BJ (cell line): ENCODE measurements around the gene ITIH2. TPM values are rescaled to one million over a fixed set of nuclear protein-coding genes. Genes with fewer than 3 reads are reported as not detected.
"Not testable (repeated sequence)": the region's sequence is repeated elsewhere in the genome, so short reads cannot be mapped to it uniquely, and the experiment has no call there.

Experiments used
- CTCF ChIA-PET: fragments of 350-600 bp; formaldehyde crosslinking; extraction: SDS; loops from one replicate; lab custom pipeline; 2021; ENCODE audit warnings: antibody characterized with exemption, inconsistent platforms; lab: Yijun Ruan, JAX
- POLR2A ChIA-PET: fragments of 300-600 bp; sonication (Branson Sonifier 250); formaldehyde crosslinking; extraction: SDS; loops from one replicate; lab custom pipeline; 2021; ENCODE audit warnings: antibody characterized with exemption; lab: Charles Lee
- DNase-seq: peaks from one replicate; pipeline ENCODE4 v3.0.0-alpha.2; 2011; ENCODE audit warnings: low read depth
- H3K27me3 ChIP-seq: 2 replicates; pipeline ENCODE4 v1.6.0; 2011; ENCODE audit warnings: low read length; ENCODE audit not compliant: control insufficient read depth, insufficient read depth
- H3K36me3 ChIP-seq: 2 replicates; pipeline ENCODE4 v1.5.1; 2011; ENCODE audit warnings: low read length; ENCODE audit not compliant: control insufficient read depth, insufficient read depth
- H3K4me3 ChIP-seq: 2 replicates; pipeline ENCODE4 v1.5.1; 2011; ENCODE audit warnings: low read depth, mild to moderate bottlenecking, control low read depth, low read length
- polyA plus RNA-seq: library from polyadenylated mRNA; depleted of rRNA; stranded (reverse); fragments of >200 nt; gene quantifications from 2 replicates; pipeline ENCODE4 v1.2.3, GENCODE V29; 2011
- TF ChIP-seq, protein P1 (sequence below): IDR thresholded peaks from 2 replicates; pipeline ENCODE4 v1.5.1; 2011; ENCODE audit warnings: low read depth, mild to moderate bottlenecking, control low read depth, inconsistent platforms, low read length, moderate library complexity; ENCODE audit not compliant: insufficient read depth

Gene ITIH2
- polyA plus RNA-seq, 1 experiment: not detected

- H3K4me3 ChIP-seq: no peak overlapping the region
- POLR2A ChIA-PET: no interaction called here
- TF ChIP-seq, protein P1, sequence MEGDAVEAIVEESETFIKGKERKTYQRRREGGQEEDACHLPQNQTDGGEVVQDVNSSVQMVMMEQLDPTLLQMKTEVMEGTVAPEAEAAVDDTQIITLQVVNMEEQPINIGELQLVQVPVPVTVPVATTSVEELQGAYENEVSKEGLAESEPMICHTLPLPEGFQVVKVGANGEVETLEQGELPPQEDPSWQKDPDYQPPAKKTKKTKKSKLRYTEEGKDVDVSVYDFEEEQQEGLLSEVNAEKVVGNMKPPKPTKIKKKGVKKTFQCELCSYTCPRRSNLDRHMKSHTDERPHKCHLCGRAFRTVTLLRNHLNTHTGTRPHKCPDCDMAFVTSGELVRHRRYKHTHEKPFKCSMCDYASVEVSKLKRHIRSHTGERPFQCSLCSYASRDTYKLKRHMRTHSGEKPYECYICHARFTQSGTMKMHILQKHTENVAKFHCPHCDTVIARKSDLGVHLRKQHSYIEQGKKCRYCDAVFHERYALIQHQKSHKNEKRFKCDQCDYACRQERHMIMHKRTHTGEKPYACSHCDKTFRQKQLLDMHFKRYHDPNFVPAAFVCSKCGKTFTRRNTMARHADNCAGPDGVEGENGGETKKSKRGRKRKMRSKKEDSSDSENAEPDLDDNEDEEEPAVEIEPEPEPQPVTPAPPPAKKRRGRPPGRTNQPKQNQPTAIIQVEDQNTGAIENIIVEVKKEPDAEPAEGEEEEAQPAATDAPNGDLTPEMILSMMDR: no peak
- no peaks in the 10 kb centered on the region for H3K36me3 ChIP-seq
- no peaks in the 10 kb centered on the region; the same call in 1 of the 2 replicates for H3K27me3 ChIP-seq
- DNase-seq: no peak
- CTCF ChIA-PET: interaction anchor here (0.8 kb wide), 1 partner anchor 209 kb away, joined by 3 read pairs; no protein-coding TSS in a partner anchor
These were observed 31.7 kb downstream of the ITIH2 start for GRCh38 chr10:7734821-7735220.

DNA sequence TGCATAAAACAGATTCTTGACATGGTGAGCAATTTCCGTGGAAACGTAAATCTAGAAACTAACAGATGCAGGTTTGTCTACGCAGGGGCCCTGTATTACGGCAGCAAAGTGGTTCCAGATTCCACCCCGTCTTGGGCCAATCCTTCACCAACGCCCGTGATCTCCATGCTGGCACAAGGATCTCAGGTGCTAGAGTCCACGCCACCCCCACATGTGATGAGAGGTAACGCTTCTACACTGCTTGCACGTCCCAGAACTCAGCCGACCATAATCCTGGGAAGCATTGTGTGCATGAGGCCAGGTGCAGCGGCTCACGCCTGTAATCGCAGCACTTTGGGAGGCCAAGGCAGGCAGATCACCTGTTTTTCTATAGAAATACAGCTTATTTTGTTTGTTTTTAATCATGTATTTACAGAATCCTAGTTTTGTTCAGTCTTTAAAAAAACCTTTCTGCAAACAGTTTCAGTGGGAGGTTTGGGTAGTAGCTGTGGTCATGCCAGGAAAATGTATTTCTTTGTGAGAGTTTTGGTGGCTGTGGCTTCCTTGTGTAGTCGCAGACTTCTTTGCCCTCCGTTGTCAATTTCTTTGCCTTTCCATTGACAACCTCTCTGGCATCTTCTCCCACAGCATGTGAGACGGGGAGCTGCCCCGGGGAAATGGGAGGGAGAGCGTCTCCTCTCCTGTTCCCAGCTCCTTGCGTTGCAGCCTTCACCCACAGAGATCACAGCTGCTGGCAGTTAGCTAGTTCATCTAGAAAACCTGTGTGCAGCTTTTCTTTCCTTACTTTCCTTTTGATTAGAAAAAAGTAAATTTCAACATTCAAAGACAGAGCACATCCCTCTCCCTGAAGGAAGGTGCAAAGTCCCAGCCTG is 35.7 kb downstream of the ITIH2 start:
- Histone ChIP-seq H3K4me3 (no peak overlapping the region), H3K36me3 (no peaks in the 10 kb centered on the region), H3K27me3 (no peaks in the 10 kb centered on the region)
- DNase-seq: no peak
- ChIA-PET POLR2A (no interaction called here), CTCF (interaction anchor here (1.1 kb wide), 1 partner anchor 213 kb away, joined by 5 read pairs; no protein-coding TSS in a partner anchor)
- TF ChIP-seq, protein P1: no peak

- no peak for DNase-seq
- TF ChIP-seq, protein P1: no peak
- ChIA-PET POLR2A (no interaction called here), CTCF (no interaction called here)
- H3K36me3 ChIP-seq: no peaks in the 10 kb centered on the region
- H3K4me3 ChIP-seq: no peak overlapping the region
- H3K27me3 ChIP-seq: no peaks in the 10 kb centered on the region
These were observed 41.2 kb downstream of the ITIH2 start for GRCh38 chr10:7744307-7744706.

GRCh38 chr10:7748637-7749036 is 45.5 kb downstream of the ITIH2 start:
- H3K4me3 ChIP-seq, H3K36me3 ChIP-seq, H3K27me3 ChIP-seq, POLR2A ChIA-PET, DNase-seq: not testable (repeated sequence)
- CTCF ChIA-PET: interaction anchor here (1.7 kb wide), 1 partner anchor 223 kb away, joined by 4 read pairs; no protein-coding TSS in a partner anchor

DNA sequence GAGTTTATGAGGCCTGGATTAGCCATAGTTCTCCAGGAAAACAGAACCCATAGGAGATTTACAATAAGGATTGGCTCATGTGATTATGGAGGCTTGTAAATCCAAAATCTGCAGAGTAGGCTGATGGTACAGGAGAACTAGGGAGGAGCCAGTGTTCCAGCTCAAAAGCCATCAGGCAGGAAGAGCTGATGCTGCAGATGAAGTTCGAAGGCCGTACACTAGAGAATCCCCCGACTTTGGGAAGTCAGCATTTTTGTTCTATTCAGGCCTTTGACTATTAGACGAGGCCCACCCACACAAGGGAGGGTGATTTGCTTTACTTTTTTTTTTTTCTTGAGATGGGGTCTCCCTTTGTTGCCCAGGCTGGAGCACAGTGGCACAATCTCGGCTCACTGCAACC is 47.1 kb downstream of the ITIH2 start:
- CTCF ChIA-PET: interaction anchor here (1.6 kb wide), 1 partner anchor 27 kb away, joined by 4 read pairs; no protein-coding TSS in a partner anchor
- DNase-seq: no peak
- POLR2A ChIA-PET: no interaction called here
- no peaks in the 10 kb centered on the region for H3K27me3 ChIP-seq
- peaks cover 9% of the 10 kb centered on the region for H3K36me3 ChIP-seq
- no peak overlapping the region for H3K4me3 ChIP-seq
- TF ChIP-seq, protein P1: no peak
